Kidney epithelial cell (primary cell): ENCODE data around the gene GPATCH4. TPM values are rescaled to one million over a fixed set of nuclear protein-coding genes. Genes with fewer than 3 reads are reported as not detected.
"Not testable (repeated sequence)": the region's sequence is repeated elsewhere in the genome, so short reads cannot be mapped to it uniquely, and the experiment has no call there.

Experiments used
- DNase-seq: peaks from one replicate; pipeline ENCODE4 v3.0.0-alpha.2; 2010; ENCODE audit warnings: low read depth
- H3K27me3 ChIP-seq: 2 replicates; pipeline ENCODE4 v1.6.0; 2011; ENCODE audit warnings: low read length; ENCODE audit not compliant: control insufficient read depth, insufficient read depth
- H3K36me3 ChIP-seq: 2 replicates; pipeline ENCODE4 v1.5.1; 2011; ENCODE audit warnings: low read length; ENCODE audit not compliant: control insufficient read depth, insufficient read depth
- H3K4me3 ChIP-seq: 2 replicates; pipeline ENCODE4 v1.5.1; 2011; ENCODE audit warnings: low read depth, mild to moderate bottlenecking, control low read depth, low read length
- CTCF ChIP-seq: IDR thresholded peaks from 2 replicates; pipeline ENCODE4 v1.5.1; 2011; ENCODE audit warnings: mild to moderate bottlenecking, moderate library complexity, low read length, control low read depth, inconsistent platforms; ENCODE audit not compliant: insufficient read depth, poor library complexity, severe bottlenecking
- total RNA-seq: library from RNA; depleted of rRNA; stranded (reverse); fragments of >200 nt; gene quantifications from 2 replicates; pipeline ENCODE4 v1.2.3, GENCODE V29; 2015

Gene GPATCH4
- total RNA-seq, 1 donor from 2014 or later: 21.8 TPM

GRCh38 chr1:156592158-156592909 lies 8.9 kb downstream of the GPATCH4 start:
- no peaks in the 10 kb centered on the region for H3K27me3 ChIP-seq
- TF ChIP-seq CTCF: no peak
- H3K36me3 ChIP-seq: peaks cover 4% of the 10 kb centered on the region
- peak overlapping the region; percentile 74 for H3K4me3 ChIP-seq
- DNase-seq: no peak

GRCh38 chr1:156591432-156592157 lies 9.7 kb downstream of the GPATCH4 start, which contains the start of gene NAXE:
Gene NAXE, plus strand, starts transcription at chr1:156591776. Its CDS starts 29 bp downstream, at chr1:156591805.
- H3K36me3 ChIP-seq: peaks cover 4% of the 10 kb centered on the region
- no peak for DNase-seq
- peak within 1 kb of the TSS; percentile 74 for H3K4me3 ChIP-seq
- TF ChIP-seq CTCF: no peak
- H3K27me3 ChIP-seq: no peaks in the 10 kb centered on the region

GRCh38 chr1:156591181-156591431 lies 10.2 kb downstream of the GPATCH4 start:
- Histone ChIP-seq H3K27me3 (peaks cover 2% of the 10 kb centered on the region), H3K36me3 (peaks cover 4% of the 10 kb centered on the region), H3K4me3 (peak overlapping the region; percentile 74)
- no peak for TF ChIP-seq CTCF
- DNase-seq: no peak

- no peak for DNase-seq
- Histone ChIP-seq H3K36me3 (peaks cover 2% of the 10 kb centered on the region), H3K27me3 (peaks cover 2% of the 10 kb centered on the region), H3K4me3 (no peak overlapping the region)
- TF ChIP-seq CTCF: no peak
Observed at GRCh38 chr1:156590326-156591180, 10.7 kb downstream of the GPATCH4 start.

- DNase-seq: no peak
- peaks cover 2% of the 10 kb centered on the region for H3K27me3 ChIP-seq
- no peak overlapping the region for H3K4me3 ChIP-seq
- no peak for TF ChIP-seq CTCF
- H3K36me3 ChIP-seq: peaks cover 2% of the 10 kb centered on the region
Observed at GRCh38 chr1:156589546-156589945, 11.7 kb downstream of the GPATCH4 start.

GRCh38 chr1:156587927-156588326 lies 13.4 kb downstream of the GPATCH4 start:
- H3K4me3 ChIP-seq, DNase-seq, H3K27me3 ChIP-seq, H3K36me3 ChIP-seq: not testable (repeated sequence)
